ENCODE data around the gene HMGB2.

HMGB2 gene

DNA sequence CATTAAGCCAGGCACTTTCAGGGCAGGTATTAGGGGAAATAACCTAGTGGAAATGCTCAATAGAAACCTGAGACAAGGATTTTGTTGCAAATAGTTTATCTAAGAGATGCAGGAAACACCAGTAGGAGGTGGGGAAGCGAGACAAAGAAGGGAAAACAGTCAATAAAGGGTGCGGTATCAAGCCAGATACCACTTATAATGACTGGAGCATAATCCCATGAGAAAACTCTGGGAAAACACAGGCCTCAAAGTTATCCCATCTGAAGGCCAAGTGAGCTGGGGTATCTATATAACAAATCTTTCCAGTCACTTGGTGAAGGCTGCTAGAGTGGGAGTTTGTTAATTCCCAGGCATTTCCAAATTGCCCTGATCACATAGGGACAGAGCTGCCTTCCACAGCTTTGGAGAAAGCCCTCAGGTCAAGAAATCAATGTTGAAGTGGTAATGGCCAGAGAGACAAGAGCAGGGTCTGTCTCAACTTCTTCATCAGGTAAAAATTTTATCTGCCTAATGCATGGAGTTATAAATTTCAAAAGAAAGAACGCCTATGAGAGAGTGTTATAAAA is 9.8 kb upstream of the HMGB2 start:
- TF ChIP-seq EGR1 (IDR thresholded peaks at IDR 0.05) (no peak), MAX (IDR thresholded peaks at IDR 0.05) (no peak), ZBTB7A (IDR thresholded peaks at IDR 0.05; ENCODE audit: low read depth) (no peak), RAD21 (IDR thresholded peaks at IDR 0.05; ENCODE audit: low read depth) (no peak), USF1 (IDR thresholded peaks at IDR 0.05) (no peak)
- TF ChIP-seq, protein P1, sequence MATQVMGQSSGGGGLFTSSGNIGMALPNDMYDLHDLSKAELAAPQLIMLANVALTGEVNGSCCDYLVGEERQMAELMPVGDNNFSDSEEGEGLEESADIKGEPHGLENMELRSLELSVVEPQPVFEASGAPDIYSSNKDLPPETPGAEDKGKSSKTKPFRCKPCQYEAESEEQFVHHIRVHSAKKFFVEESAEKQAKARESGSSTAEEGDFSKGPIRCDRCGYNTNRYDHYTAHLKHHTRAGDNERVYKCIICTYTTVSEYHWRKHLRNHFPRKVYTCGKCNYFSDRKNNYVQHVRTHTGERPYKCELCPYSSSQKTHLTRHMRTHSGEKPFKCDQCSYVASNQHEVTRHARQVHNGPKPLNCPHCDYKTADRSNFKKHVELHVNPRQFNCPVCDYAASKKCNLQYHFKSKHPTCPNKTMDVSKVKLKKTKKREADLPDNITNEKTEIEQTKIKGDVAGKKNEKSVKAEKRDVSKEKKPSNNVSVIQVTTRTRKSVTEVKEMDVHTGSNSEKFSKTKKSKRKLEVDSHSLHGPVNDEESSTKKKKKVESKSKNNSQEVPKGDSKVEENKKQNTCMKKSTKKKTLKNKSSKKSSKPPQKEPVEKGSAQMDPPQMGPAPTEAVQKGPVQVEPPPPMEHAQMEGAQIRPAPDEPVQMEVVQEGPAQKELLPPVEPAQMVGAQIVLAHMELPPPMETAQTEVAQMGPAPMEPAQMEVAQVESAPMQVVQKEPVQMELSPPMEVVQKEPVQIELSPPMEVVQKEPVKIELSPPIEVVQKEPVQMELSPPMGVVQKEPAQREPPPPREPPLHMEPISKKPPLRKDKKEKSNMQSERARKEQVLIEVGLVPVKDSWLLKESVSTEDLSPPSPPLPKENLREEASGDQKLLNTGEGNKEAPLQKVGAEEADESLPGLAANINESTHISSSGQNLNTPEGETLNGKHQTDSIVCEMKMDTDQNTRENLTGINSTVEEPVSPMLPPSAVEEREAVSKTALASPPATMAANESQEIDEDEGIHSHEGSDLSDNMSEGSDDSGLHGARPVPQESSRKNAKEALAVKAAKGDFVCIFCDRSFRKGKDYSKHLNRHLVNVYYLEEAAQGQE (IDR thresholded peaks at IDR 0.05; ENCODE audit: low read depth) = no peak

- TF ChIP-seq FOXM1 (IDR thresholded peaks at IDR 0.05; ENCODE audit: borderline replicate concordance, low read depth) = no peak
- TF ChIP-seq NFIC (IDR thresholded peaks at IDR 0.05) = no peak
- TF ChIP-seq MAX (IDR thresholded peaks at IDR 0.05) = no peak
- no peak for TF ChIP-seq CREB1 (IDR thresholded peaks at IDR 0.05; ENCODE audit: low read depth)
These were observed 3.3 kb upstream of the HMGB2 start for GRCh38 chr4:173337463-173337862.

GRCh38 chr4:173334891-173335752 is 964 bp upstream of the HMGB2 start:
- TF ChIP-seq RAD21 (IDR thresholded peaks at IDR 0.05; ENCODE audit: low read depth) = no peak
- TF ChIP-seq NFIC (IDR thresholded peaks at IDR 0.05) = 0 out of 2 replicates have a peak, but pooled peaks have one; percentile 15
- no peak for TF ChIP-seq CREB1 (IDR thresholded peaks at IDR 0.05; ENCODE audit: low read depth)
- TF ChIP-seq FOXM1 (IDR thresholded peaks at IDR 0.05; ENCODE audit: borderline replicate concordance, low read depth) = no peak
- no peak for TF ChIP-seq USF1 (IDR thresholded peaks at IDR 0.05)
- TF ChIP-seq EGR1 (IDR thresholded peaks at IDR 0.05) = no peak
- TF ChIP-seq EP300 (IDR thresholded peaks at IDR 0.05; ENCODE audit: borderline replicate concordance) = no peak
- TF ChIP-seq YY1 (IDR thresholded peaks at IDR 0.05; ENCODE audit: low read depth) = peak; percentile 22; the same call in 1 of the 2 replicates
- peak; percentile 62; the same call in 1 of the 2 replicates for TF ChIP-seq TCF12 (IDR thresholded peaks at IDR 0.05; ENCODE audit: low read depth)
- peak; percentile 79 for TF ChIP-seq TEAD4 (IDR thresholded peaks at IDR 0.05)
- peak; percentile 69; the same call in 1 of the 2 replicates for TF ChIP-seq ZBTB7A (IDR thresholded peaks at IDR 0.05; ENCODE audit: low read depth)
- TF ChIP-seq TAF1 (IDR thresholded peaks at IDR 0.05; ENCODE audit: low read depth) = peak; percentile 61; the same call in 1 of the 2 replicates
- no peak for TF ChIP-seq CEBPB (IDR thresholded peaks at IDR 0.05)
- TF ChIP-seq MAX (IDR thresholded peaks at IDR 0.05) = no peak; the same call in none of the 2 replicates
- TF ChIP-seq, protein P1 (IDR thresholded peaks at IDR 0.05; ENCODE audit: low read depth) = no peak

DNA sequence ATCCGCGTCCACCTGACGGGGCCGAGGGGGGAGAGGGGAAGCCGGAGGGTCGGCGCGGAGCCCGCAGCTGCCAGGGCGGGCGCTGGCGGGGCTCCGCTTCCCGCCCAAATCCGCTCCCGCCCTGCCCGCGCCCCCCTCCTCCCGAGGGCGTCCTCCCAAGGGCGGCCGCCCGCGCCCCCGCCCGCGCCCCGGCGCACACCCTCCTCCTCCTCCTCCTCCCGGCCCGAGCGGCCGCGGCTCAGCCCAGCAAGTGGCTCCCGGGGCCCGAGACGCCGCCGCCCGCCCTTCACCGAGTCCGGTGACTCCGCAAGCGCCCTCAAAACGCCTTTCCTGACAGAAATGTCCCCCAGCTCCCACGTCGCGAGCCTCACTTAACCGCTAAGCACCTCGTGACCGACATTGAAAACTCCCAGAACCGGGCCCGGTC is 487 bp downstream of the HMGB2 start:
- TF ChIP-seq EGR1 (IDR thresholded peaks at IDR 0.05) (peak; percentile 51; the same call in 1 of the 2 replicates), MAX (IDR thresholded peaks at IDR 0.05) (no peak)

DNA sequence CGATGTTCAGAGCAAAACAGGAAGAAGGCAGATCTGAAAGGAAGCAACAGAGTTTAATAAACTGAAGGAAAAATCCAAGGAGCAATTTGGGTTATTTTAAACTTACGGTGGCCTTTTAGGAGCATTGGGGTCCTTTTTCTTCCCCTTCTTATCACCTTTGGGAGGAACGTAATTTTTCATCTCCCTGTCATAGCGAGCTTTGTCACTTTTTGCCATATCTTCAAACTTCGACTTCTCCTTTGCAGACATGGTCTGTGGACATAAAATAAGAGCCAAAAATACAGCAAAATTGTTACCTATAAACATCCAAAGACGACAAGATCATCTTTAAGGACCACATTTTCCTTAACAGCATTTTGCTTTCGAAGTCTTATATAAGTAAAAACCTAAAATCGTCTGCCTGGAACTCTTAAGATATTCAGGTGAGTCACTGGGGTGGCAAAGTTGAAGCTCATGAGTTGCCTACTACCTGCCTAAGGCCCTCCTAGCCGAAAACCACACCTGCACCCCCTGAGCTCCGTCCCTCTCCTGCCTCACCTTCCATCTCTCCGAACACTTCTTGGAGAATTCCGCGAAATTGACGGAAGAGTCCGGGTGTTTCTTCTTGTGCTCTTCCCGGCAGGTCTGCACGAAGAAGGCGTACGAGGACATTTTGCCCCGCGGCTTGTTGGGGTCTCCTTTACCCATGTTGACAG is 1.0 kb downstream of the HMGB2 start:
- TF ChIP-seq CREB1 (IDR thresholded peaks at IDR 0.05; ENCODE audit: low read depth) (no peak), YY1 (IDR thresholded peaks at IDR 0.05; ENCODE audit: low read depth) (no peak), NFIC (IDR thresholded peaks at IDR 0.05) (no peak), MAX (IDR thresholded peaks at IDR 0.05) (no peak)

Data from Ishikawa (cell line).